GM18870 (cell line): Measurements from ENCODE around the gene LRWD1.
"Not testable (repeated sequence)": the region's sequence is repeated elsewhere in the genome, so short reads cannot be mapped to it uniquely, and the experiment has no call there.

Source experiments
- ATAC-seq: cut with Tn5 transposase; IDR thresholded peaks from one replicate; pipeline ENCODE4 v1.9.1; 2021; ENCODE audit warnings: moderate library complexity; ENCODE audit not compliant: unreplicated experiment

The LRWD1 gene

GRCh38 chr7:102467581-102468477 lies 3.0 kb downstream of the LRWD1 start:
- ATAC-seq = no peak

DNA sequence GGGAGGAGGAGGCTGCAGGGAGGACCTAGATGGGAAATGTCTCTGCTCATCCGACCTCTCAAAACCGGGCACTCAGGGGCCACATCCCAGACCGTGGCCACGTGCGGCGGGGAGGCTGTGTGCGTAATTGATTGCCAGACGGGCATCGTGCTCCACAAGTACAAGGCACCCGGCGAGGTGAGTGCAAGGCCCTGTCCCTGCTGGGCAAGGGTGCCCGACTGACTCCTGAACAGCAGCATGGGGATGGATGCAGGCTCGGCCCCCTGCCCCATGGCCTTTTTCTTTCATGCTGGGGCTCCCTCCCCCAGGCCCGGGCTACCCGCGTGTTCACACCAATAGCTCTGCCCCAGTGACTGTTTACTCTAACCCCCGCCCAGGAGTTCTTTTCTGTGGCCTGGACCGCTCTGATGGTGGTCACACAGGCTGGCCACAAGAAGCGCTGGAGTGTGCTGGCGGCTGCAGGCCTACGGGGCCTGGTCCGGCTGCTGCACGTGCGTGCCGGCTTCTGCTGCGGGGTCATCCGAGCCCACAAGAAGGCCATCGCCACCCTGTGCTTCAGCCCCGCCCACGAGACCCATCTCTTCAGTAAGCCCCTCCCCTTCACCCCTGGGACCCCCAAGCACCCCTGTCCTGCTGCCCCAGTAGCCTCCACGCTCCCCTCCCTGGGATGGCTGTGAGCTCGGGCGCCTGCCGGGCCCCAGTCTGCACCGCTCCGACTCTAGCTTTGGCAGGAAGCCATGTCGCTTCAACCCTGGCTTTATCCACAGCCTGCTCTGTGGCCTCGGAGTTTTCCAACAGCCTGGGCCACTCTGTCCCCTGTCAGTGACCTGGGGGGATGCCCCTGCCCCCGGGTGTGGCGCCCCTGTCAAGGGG lies 3.9 kb downstream of the LRWD1 start:
- no peak for ATAC-seq

GRCh38 chr7:102469351-102469971 lies 4.7 kb downstream of the LRWD1 start:
- no peak for ATAC-seq

- ATAC-seq = no peak
Measured at GRCh38 chr7:102469972-102470825, 5.4 kb downstream of the LRWD1 start.

DNA sequence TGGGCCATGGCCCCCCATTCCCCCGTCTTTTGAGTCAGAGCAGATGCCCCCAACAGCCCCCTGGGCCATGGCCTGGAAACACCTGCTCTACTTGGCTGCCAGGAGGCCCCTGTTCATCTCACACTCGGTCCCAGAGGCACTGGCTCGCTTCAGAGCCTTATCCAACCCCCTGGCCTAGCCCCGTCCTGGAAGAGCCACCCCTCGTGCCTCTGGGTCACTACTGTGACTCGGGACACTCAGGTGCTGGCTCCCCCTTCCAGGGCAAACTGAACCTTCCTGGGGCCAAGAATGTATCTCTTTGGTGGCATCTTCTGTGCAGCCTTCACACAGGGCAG lies 7.0 kb downstream of the LRWD1 start:
- no peak for ATAC-seq

DNA sequence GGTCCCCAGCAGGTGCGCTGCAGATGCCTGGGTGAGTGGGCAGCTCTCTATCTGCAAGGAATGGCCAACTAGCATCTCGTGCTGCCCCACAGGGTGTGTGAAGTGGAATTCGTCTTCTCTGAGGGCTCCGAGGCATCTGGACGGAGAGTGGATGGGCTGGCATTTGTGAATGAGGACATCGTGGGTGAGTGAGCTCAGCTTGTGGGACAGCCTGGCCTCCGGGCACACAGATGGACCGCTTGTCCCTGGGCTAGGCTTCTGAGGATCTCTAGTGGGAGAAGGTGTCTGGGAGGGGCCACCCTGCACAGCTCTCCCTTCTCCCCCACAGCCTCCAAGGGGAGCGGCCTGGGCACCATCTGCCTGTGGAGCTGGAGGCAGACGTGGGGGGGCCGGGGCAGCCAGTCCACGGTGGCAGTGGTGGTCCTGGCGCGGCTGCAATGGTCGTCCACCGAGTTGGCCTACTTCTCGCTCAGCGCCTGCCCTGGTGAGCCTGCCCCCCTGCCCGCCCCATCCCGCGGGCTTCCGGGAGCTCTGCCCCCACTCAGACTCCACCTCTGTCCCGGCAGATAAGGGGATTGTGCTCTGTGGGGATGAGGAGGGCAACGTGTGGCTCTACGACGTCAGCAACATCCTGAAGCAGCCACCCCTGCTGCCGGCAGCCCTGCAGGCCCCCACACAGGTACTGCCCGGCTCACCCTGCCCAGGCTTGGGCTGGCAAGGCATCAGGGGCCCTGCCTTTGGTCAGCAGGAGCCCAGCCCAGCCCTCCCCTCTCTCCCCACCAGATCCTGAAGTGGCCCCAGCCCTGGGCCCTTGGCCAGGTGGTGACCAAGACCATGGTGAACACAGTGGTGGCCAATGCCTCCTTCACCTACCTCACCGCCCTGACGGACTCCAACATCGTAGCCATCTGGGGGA lies 7.6 kb downstream of the LRWD1 start:
- no peak for ATAC-seq

DNA sequence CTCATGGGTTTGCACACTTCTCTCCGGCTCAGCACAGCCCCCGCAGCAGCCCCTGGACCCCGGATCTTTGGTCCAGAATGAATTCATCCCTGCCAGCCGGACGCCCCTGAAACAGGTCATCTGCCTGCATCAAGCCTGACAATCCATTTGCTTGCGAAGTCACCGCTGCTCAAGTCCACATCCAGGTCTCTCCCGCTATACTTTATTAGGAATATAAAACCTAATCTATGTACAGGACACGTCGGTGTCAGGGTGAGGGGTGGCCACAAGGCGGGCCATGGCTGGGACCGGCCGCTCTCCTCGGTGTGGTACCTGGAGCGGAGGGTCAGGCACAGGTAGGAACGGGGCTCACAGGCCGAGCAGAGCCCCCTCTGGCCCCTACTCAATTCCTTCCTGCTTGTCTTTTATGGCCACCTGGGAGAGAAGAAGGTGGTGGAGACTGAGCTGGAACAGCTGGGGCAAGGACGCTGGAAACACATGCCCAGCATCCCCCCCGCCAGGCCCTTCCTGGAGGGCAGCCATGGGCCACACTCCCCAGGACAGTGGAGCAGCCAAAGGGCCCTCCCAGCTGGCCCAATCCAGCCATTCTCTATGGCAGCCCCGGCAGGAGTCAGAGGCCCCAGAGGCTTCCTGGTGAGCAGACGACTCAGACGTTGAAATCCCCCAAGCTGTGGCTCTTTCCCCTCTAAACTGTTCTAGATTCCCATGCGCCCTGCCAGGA lies 8.6 kb downstream of the LRWD1 start:
- ATAC-seq = no peak

GRCh38 chr7:102474116-102474515 lies 9.3 kb downstream of the LRWD1 start:
- ATAC-seq = not testable (repeated sequence)

GRCh38 chr7:102474736-102475435 lies 10.1 kb downstream of the LRWD1 start:
- not testable (repeated sequence) for ATAC-seq

DNA sequence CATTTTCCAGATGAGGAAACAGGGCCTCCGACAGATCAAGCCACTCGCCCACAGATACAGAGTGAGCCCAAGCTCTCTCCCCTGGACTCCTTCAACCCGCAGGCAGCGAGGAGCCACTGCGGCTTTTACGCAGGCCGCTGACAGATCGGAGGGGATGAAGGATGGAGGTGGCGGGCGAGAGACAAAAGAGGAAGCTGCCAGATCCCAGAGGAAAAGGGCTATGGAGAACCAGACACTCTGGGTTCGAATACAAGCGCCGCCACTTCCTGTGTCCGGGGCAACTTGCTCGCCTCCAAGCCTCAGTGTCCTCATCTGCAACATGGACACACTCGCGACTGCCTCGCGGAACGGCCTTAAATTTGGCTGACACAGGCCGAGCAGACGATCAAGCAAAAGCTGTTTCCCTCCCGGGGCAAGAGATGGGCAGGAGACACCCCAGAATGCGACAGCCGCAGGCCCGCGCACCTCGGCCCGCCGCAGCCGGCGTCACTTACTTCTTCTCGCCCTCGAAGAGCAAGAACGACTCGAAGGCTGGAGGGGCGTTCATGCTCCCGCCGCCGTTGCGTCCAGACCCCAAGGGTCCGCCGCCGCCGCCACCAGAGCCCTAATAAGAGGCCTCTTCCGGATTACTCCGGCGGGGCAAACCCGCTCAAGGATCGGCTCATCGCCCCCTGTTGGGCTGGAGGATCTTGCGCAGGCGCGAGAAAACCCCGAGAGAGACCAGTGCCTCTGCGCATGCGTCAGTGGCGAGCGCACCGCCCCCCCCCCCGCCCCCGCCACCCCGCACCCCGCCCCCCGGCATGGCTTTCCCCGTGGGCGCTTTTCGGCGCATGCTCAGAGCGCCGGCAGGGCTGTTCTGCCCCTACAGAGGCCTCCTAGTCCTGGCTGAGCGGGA lies 13.8 kb downstream of the LRWD1 start, which contains the start of gene POLR2J:
Gene POLR2J (minus strand): TSS at position 609 of the 895 bp plus-strand sequence. CDS start 62 bp downstream, at position 547.
- peak; percentile 74 for ATAC-seq

DNA sequence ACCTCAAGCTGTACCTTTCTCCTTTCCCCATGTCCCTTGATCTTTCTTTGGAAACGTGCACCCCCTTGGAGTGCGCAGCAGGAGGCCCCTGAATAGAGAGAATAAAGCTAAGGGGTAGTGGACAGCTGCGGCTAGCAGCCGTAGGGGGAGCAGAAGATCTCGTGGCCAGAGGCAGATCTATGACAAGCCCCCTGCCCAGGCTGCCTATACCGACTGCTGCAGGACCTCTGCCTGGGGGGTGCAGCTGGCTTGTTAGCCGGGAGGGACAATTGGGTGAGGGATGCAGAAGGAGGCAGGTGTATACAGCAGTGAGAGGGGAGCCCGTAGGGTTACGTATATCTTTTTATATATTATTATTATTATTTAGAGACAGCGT lies 14.4 kb downstream of the LRWD1 start:
- peak; percentile 32 for ATAC-seq

DNA sequence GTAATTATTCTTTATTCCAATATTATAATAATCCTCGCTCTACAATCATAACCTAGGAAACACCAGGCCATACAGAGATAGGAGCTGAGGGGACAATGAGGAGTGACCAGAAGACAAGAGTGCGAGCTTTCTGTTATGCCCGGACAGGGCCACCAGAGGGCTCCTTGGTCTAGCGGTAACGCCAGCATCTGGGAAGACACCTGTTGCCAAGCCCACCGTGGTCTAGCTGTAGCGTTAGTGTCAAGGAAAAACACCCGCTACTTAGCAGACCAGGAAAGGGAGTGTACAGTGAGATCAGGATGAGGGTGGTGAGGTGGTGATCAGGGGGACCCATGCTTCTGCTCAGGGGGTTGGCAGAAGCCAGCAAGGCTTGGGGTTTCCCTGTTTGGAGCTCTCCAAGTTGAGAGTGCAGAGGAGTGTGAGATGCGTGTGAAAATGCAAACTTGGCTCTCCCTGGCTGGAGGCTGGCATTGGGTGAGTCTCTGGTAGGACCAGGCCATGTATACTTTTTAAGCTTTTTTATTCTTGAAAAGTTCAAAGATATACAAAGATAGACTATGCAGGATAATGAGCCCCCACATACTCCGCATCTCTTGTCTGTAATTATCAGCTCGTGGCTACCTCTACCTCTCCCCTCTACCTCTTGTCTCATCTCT lies 15.3 kb downstream of the LRWD1 start:
- ATAC-seq = not testable (repeated sequence)

DNA sequence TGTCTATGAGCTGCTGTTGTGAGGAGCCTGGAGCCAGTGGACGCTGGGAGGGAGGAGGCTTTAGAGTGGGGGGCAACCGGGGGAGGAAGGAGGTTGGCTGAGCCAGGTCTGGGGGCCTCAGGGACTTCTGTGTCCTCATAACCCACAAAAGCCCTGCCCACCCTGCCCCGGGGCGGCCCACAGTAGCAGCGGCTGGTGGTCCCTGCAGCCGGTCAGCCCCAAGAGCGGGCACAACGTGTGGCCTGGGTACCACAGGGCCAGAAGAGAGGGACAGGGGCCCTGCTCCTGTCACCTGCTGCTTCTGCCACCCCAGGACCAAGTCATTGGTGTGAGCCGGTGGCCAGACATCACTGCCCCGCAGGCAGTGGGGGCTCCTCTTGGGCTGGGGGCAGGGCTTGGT lies 17.2 kb downstream of the LRWD1 start:
- not testable (repeated sequence) for ATAC-seq

DNA sequence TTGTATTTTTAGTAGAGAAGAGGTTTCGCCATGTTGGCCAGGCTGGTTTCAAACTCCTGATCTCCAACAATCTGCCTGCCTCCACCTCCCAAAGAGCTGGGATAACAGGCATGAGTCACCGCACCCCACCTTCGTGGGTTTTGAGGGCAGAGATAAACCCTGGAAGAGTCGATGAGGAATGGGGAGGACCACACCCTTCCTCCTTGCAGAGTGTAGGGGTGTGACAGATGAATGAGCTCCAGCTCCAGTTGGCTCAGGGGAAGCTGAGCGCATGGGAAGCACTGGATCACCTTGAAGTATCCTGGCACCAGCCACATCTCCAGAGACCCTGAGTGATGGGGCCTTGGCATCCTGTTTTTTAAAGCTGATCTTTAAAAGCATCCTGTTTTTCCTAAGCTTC lies 19.5 kb downstream of the LRWD1 start:
- not testable (repeated sequence) for ATAC-seq

- ATAC-seq = not testable (repeated sequence)
Measured at GRCh38 chr7:102490529-102491075, 25.8 kb downstream of the LRWD1 start.

- not testable (repeated sequence) for ATAC-seq
Measured at GRCh38 chr7:102493220-102493935, 28.6 kb downstream of the LRWD1 start.
